Tibial artery (tissue), 4 donors: Measurements from ENCODE around the gene ELMO2.

Experiments used
- DNase-seq, 2 donors: peaks; one replicate each; pipeline ENCODE4 v3.0.0-alpha.2; 2019
- H3K27ac ChIP-seq, 2 donors: fragments of 200-600 bp; sonication (generic) in 1 of 2; 1 replicate in 1 of 2; 2 replicates in 1 of 2; pipeline ENCODE4 v1.5.1; 2018 to 2019; ENCODE audit warnings: mild to moderate bottlenecking in 1 of 2
- H3K27me3 ChIP-seq, 2 donors: fragments of 200-600 bp; sonication (generic) in 1 of 2; one replicate each; pipeline versions ENCODE4 v1.5.1 to v1.6.0; 2016 to 2019
- H3K36me3 ChIP-seq, 3 donors: fragments of 200-600 bp; sonication (generic) in 2 of 3; one replicate each; pipeline ENCODE4 v1.5.1; 2016 to 2019; ENCODE audit warnings: mild to moderate bottlenecking in 2 of 3
- H3K4me1 ChIP-seq, 4 donors: fragments of 200-600 bp; sonication (generic) in 2 of 4; 1 replicate in 3 of 4; 2 replicates in 1 of 4; pipeline ENCODE4 v1.5.1; 2016 to 2019
- H3K4me3 ChIP-seq, 2 donors: fragments of 200-600 bp; sonication (generic) in 1 of 2; 1 replicate in 1 of 2; 2 replicates in 1 of 2; pipeline ENCODE4 v1.5.1; 2018 to 2019; ENCODE audit warnings: mild to moderate bottlenecking in 2 of 2
- H3K9me3 ChIP-seq, 3 donors: fragments of 200-600 bp; sonication (generic) in 1 of 3; one replicate each; pipeline ENCODE4 v1.5.1; 2016 to 2019
- CTCF ChIP-seq, 2 experiments: fragments of 200-600 bp in 1 of 2; fragments of 450-650 bp in 1 of 2; IDR thresholded peaks; one replicate each; pipeline ENCODE4 v1.5.1; 2017 to 2019; ENCODE audit warnings: antibody characterized with exemption in 2 of 2, mild to moderate bottlenecking in 1 of 2, moderate library complexity in 1 of 2
- intact Hi-C: fragments of 100-400 bp; cut with DNase I; formaldehyde crosslinking; loops from one replicate; pipeline ENCODE4 v1.15.0; 2023; ENCODE audit warnings: low total_unique reads

ELMO2 gene

DNA sequence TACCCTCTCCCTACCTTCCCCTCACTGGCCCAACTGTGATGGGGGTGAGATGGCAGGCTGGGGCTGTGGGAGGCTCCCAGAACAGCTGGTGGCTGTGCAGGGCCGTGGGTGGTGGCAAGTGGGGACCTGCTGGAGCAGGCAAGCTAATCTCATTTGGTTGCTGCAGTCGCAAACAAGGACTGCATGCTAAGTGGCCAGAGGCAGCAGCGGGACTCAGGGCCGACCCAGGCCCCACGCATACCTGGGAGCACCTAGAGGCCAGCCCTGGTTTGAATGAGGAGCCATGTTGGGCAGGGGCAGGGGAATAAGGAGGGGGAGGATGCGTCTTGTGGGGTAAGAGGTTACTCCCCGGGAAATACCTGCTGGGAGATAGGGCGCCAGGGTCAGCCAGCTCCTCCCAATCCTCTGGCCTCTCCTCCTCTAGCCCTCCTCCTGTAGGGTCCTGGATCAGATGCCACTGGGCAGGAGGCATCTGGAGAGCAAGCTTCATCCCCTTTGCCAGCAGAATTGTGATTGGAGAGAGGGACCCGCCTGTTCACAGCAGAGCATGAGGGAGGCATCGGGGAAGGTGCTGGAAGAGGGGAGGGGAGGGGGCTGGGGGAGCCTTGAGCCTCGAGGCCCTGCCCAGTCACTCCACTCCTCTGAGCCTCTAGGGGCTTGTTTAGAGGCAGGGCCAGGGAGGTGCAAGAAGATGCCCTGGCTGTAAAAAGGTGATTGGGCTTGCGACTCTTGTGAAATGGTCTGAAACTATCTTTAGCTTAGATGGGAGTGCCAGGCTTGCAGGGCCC, 73.8 kb downstream of the ELMO2 start:
- Histone ChIP-seq H3K4me3 (no peak overlapping the region), H3K9me3 (no peaks in the 10 kb centered on the region), H3K27ac (no peak overlapping the region), H3K27me3 (peaks cover 0 to 87% of the 10 kb centered on the region in 2 donors), H3K4me1 (peaks cover 0 to 17% (median 0%) of the 10 kb centered on the region in 4 donors), H3K36me3 (no peaks in the 10 kb centered on the region)
- intact Hi-C loops: no loop called here
- DNase-seq: no peak
- no peak for TF ChIP-seq CTCF (IDR thresholded peaks at IDR 0.05)

- intact Hi-C loops: no loop called here
- TF ChIP-seq CTCF (IDR thresholded peaks at IDR 0.05): no peak
- peaks cover 0 to 17% (median 0%) of the 10 kb centered on the region in 4 donors for H3K4me1 ChIP-seq
- peaks cover 0 to 88% of the 10 kb centered on the region in 2 donors for H3K27me3 ChIP-seq
- no peaks in the 10 kb centered on the region for H3K9me3 ChIP-seq
- H3K4me3 ChIP-seq: no peak overlapping the region
- H3K27ac ChIP-seq: no peak overlapping the region
- no peak for DNase-seq
- no peaks in the 10 kb centered on the region for H3K36me3 ChIP-seq
Observed at GRCh38 chr20:46331611-46332361, 74.6 kb downstream of the ELMO2 start.

GRCh38 chr20:46330831-46331371, 75.5 kb downstream of the ELMO2 start:
- no peak for DNase-seq
- no peak for TF ChIP-seq CTCF (IDR thresholded peaks at IDR 0.05)
- Histone ChIP-seq H3K36me3 (no peaks in the 10 kb centered on the region), H3K9me3 (no peaks in the 10 kb centered on the region), H3K27me3 (peaks cover 0 to 96% of the 10 kb centered on the region in 2 donors), H3K27ac (no peak overlapping the region), H3K4me1 (peaks cover 0 to 17% (median 0%) of the 10 kb centered on the region in 4 donors), H3K4me3 (no peak overlapping the region)
- intact Hi-C loops: no loop called here

GRCh38 chr20:46330072-46330763, 76.2 kb downstream of the ELMO2 start:
- no peaks in the 10 kb centered on the region for H3K9me3 ChIP-seq
- H3K27ac ChIP-seq: no peak overlapping the region
- no peak for DNase-seq
- no peak overlapping the region for H3K4me3 ChIP-seq
- TF ChIP-seq CTCF (IDR thresholded peaks at IDR 0.05): no peak
- H3K27me3 ChIP-seq: peaks cover 0 to 91% of the 10 kb centered on the region in 2 donors
- H3K36me3 ChIP-seq: no peaks in the 10 kb centered on the region
- intact Hi-C loops: no loop called here
- H3K4me1 ChIP-seq: peaks cover 0 to 17% (median 0%) of the 10 kb centered on the region in 4 donors

GRCh38 chr20:46328200-46328882, 78.1 kb downstream of the ELMO2 start:
- intact Hi-C loops: no loop called here
- Histone ChIP-seq H3K36me3 (no peaks in the 10 kb centered on the region), H3K27me3 (peaks cover 0 to 89% of the 10 kb centered on the region in 2 donors), H3K4me3 (no peak overlapping the region), H3K4me1 (peaks cover 0 to 17% (median 0%) of the 10 kb centered on the region in 4 donors), H3K27ac (no peak overlapping the region), H3K9me3 (no peaks in the 10 kb centered on the region)
- no peak for DNase-seq
- no peak for TF ChIP-seq CTCF (IDR thresholded peaks at IDR 0.05)
